ENCODE measurements around the gene HSPB6. TPM values are rescaled to one million over a fixed set of nuclear protein-coding genes. Genes with fewer than 3 reads are reported as not detected.
"Not testable (repeated sequence)": the region's sequence is repeated elsewhere in the genome, so short reads cannot be mapped to it uniquely, and the experiment has no call there.

Gene HSPB6
- total RNA-seq, 1 donor from 2014 or later, result 1.9 TPM

DNA sequence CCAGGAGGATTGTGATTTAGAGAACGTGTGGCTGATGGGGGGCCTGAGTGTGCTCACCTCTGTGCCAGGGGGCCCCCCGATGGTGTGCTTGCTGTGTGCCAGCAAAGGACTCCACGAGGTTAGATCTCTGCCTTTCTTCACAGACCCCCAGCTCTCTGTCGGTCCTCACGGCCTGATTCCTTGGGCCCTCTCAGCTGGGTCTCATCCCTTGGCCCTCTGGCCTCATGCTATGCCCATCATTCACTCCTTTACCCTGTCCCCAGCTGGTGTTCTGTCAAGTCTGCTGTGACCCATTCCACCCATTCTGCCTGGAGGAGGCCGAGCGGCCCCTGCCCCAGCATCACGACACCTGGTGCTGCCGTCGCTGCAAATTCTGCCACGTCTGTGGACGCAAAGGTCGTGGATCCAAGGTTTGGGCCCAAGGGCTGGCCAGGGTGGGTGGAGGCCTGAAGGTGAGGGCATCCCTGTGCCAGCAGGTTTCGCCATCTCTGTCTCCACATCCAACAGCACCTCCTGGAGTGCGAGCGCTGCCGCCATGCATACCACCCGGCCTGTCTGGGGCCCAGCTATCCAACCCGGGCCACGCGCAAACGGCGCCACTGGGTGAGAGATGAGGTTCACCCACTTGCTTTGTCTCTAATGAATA, 31.5 kb downstream of the HSPB6 start:
- no peak overlapping the region for H3K9ac ChIP-seq (ENCODE audit: low read length)
- FAIRE-seq (no peak), DNase-seq (ENCODE audit: low read depth) (no peak)
- H3K27me3 ChIP-seq (ENCODE audit: insufficient read depth, low read length), result no peaks in the 10 kb centered on the region
- no peaks in the 10 kb centered on the region for H3K9me3 Mint-ChIP-seq (ENCODE audit: unreplicated experiment)
- H3K27ac ChIP-seq (ENCODE audit: low read depth, low read length), result no peak overlapping the region
- H4K20me1 ChIP-seq (ENCODE audit: insufficient read depth, low read length), result peaks cover 64% of the 10 kb centered on the region
- H3K36me3 Mint-ChIP-seq (ENCODE audit: low read depth, unreplicated experiment), result peaks cover 14% of the 10 kb centered on the region
- no peak for TF ChIP-seq EZH2 (IDR thresholded peaks at IDR 0.05; ENCODE audit: insufficient read depth, low read length)
- TF ChIP-seq, protein P1, sequence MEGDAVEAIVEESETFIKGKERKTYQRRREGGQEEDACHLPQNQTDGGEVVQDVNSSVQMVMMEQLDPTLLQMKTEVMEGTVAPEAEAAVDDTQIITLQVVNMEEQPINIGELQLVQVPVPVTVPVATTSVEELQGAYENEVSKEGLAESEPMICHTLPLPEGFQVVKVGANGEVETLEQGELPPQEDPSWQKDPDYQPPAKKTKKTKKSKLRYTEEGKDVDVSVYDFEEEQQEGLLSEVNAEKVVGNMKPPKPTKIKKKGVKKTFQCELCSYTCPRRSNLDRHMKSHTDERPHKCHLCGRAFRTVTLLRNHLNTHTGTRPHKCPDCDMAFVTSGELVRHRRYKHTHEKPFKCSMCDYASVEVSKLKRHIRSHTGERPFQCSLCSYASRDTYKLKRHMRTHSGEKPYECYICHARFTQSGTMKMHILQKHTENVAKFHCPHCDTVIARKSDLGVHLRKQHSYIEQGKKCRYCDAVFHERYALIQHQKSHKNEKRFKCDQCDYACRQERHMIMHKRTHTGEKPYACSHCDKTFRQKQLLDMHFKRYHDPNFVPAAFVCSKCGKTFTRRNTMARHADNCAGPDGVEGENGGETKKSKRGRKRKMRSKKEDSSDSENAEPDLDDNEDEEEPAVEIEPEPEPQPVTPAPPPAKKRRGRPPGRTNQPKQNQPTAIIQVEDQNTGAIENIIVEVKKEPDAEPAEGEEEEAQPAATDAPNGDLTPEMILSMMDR (IDR thresholded peaks at IDR 0.05; ENCODE audit: insufficient read depth, low read depth, low read length), result no peak
- H3K4me3 Mint-ChIP-seq (ENCODE audit: unreplicated experiment), result no peak overlapping the region
- no peaks in the 10 kb centered on the region for H3K27me3 Mint-ChIP-seq (ENCODE audit: low read depth, unreplicated experiment)
- peaks cover 39% of the 10 kb centered on the region for H3K36me3 ChIP-seq (ENCODE audit: insufficient read depth, low read length)
- no peaks in the 10 kb centered on the region for H3K4me1 Mint-ChIP-seq (ENCODE audit: low read depth, unreplicated experiment)
- no peak overlapping the region for H2AFZ ChIP-seq (ENCODE audit: low read depth, low read length)
- H3K4me3 ChIP-seq (ENCODE audit: insufficient read depth, low read depth, low read length), result no peak overlapping the region
- no peak overlapping the region for H3K27ac Mint-ChIP-seq (ENCODE audit: unreplicated experiment)
- H3K9me3 ChIP-seq (ENCODE audit: insufficient read depth, low read depth, low read length), result no peaks in the 10 kb centered on the region
- no peak overlapping the region for H3K4me2 ChIP-seq (ENCODE audit: low read length)
- no peaks in the 10 kb centered on the region for H3K4me1 ChIP-seq (ENCODE audit: insufficient read depth, low read length)
- peaks cover 18% of the 10 kb centered on the region for H3K79me2 ChIP-seq (ENCODE audit: insufficient read depth, low read length)

GRCh38 chr19:35724560-35724959, 32.3 kb downstream of the HSPB6 start:
- Histone ChIP-seq H3K4me3 (ENCODE audit: insufficient read depth, low read depth, low read length) (no peak overlapping the region), H3K9ac (ENCODE audit: low read length) (no peak overlapping the region), H3K79me2 (ENCODE audit: insufficient read depth, low read length) (peaks cover 26% of the 10 kb centered on the region), H3K27ac (ENCODE audit: low read depth, low read length) (no peak overlapping the region), H3K27me3 (ENCODE audit: insufficient read depth, low read length) (no peaks in the 10 kb centered on the region), H3K36me3 (ENCODE audit: insufficient read depth, low read length) (peaks cover 34% of the 10 kb centered on the region), H2AFZ (ENCODE audit: low read depth, low read length) (no peak overlapping the region), H3K4me1 (ENCODE audit: insufficient read depth, low read length) (no peaks in the 10 kb centered on the region), H3K4me2 (ENCODE audit: low read length) (no peak overlapping the region), H3K9me3 (ENCODE audit: insufficient read depth, low read depth, low read length) (no peaks in the 10 kb centered on the region), H4K20me1 (ENCODE audit: insufficient read depth, low read length) (peaks cover 72% of the 10 kb centered on the region)
- Mint-ChIP-seq H3K4me3 (ENCODE audit: unreplicated experiment) (no peak overlapping the region), H3K27ac (ENCODE audit: unreplicated experiment) (no peak overlapping the region), H3K27me3 (ENCODE audit: low read depth, unreplicated experiment) (no peaks in the 10 kb centered on the region), H3K9me3 (ENCODE audit: unreplicated experiment) (no peaks in the 10 kb centered on the region), H3K4me1 (ENCODE audit: low read depth, unreplicated experiment) (peaks cover under 1% of the 10 kb centered on the region), H3K36me3 (ENCODE audit: low read depth, unreplicated experiment) (peaks cover 13% of the 10 kb centered on the region)
- TF ChIP-seq, protein P1 (IDR thresholded peaks at IDR 0.05; ENCODE audit: insufficient read depth, low read depth, low read length), result no peak
- TF ChIP-seq EZH2 (IDR thresholded peaks at IDR 0.05; ENCODE audit: insufficient read depth, low read length), result no peak
- no peak for FAIRE-seq
- no peak for DNase-seq (ENCODE audit: low read depth)

GRCh38 chr19:35724132-35724531, 32.7 kb downstream of the HSPB6 start:
- not testable (repeated sequence) for DNase-seq (ENCODE audit: low read depth); FAIRE-seq; H3K36me3 Mint-ChIP-seq (ENCODE audit: low read depth, unreplicated experiment); H3K27me3 ChIP-seq (ENCODE audit: insufficient read depth, low read length); H3K27ac Mint-ChIP-seq (ENCODE audit: unreplicated experiment); H3K4me1 ChIP-seq (ENCODE audit: insufficient read depth, low read length); H3K9me3 ChIP-seq (ENCODE audit: insufficient read depth, low read depth, low read length); H3K27me3 Mint-ChIP-seq (ENCODE audit: low read depth, unreplicated experiment); H3K4me3 Mint-ChIP-seq (ENCODE audit: unreplicated experiment); H3K27ac ChIP-seq (ENCODE audit: low read depth, low read length); H3K4me2 ChIP-seq (ENCODE audit: low read length); H3K4me1 Mint-ChIP-seq (ENCODE audit: low read depth, unreplicated experiment); H3K9ac ChIP-seq (ENCODE audit: low read length); H2AFZ ChIP-seq (ENCODE audit: low read depth, low read length); H3K4me3 ChIP-seq (ENCODE audit: insufficient read depth, low read depth, low read length); H3K9me3 Mint-ChIP-seq (ENCODE audit: unreplicated experiment)
- H4K20me1 ChIP-seq (ENCODE audit: insufficient read depth, low read length), result peaks cover 75% of the 10 kb centered on the region
- peaks cover 33% of the 10 kb centered on the region for H3K36me3 ChIP-seq (ENCODE audit: insufficient read depth, low read length)
- H3K79me2 ChIP-seq (ENCODE audit: insufficient read depth, low read length), result peaks cover 31% of the 10 kb centered on the region

Data from astrocyte (in vitro differentiated cells and primary cell).